ENCODE results near the gene NPR3. TPM values are rescaled to one million over a fixed set of nuclear protein-coding genes. Genes with fewer than 3 reads are reported as not detected.

The NPR3 gene
- total RNA-seq, 1 experiment from 2014 or later, result not detected

- in situ Hi-C loops (cut with HindIII; ENCODE audit: low sequenced_read_pairs), result no loop called here
- no peak for DNase-seq (ENCODE audit: low spot score)
These were observed 41.9 kb downstream of the NPR3 start for GRCh38 chr5:32753051-32753450.

GRCh38 chr5:32753765-32754164 is 42.6 kb downstream of the NPR3 start:
- no peak for DNase-seq (ENCODE audit: low spot score)
- in situ Hi-C loops (cut with HindIII; ENCODE audit: low sequenced_read_pairs), result no loop called here

GRCh38 chr5:32754284-32754683 is 43.2 kb downstream of the NPR3 start:
- DNase-seq (ENCODE audit: low spot score), result no peak
- in situ Hi-C loops (cut with HindIII; ENCODE audit: low sequenced_read_pairs), result no loop called here

- in situ Hi-C loops (cut with HindIII; ENCODE audit: low sequenced_read_pairs), result no loop called here
- no peak for DNase-seq (ENCODE audit: low spot score)
These were observed 49.0 kb downstream of the NPR3 start for GRCh38 chr5:32760091-32760509.

- no peak for DNase-seq (ENCODE audit: low spot score)
- in situ Hi-C loops (cut with HindIII; ENCODE audit: low sequenced_read_pairs), result no loop called here
These were observed 54.1 kb downstream of the NPR3 start for GRCh38 chr5:32765266-32765665.

- DNase-seq (ENCODE audit: low spot score), result no peak
- in situ Hi-C loops (cut with HindIII; ENCODE audit: low sequenced_read_pairs), result no loop called here
These were observed 56.9 kb downstream of the NPR3 start for GRCh38 chr5:32767948-32768467.

GRCh38 chr5:32769711-32770110 is 58.6 kb downstream of the NPR3 start:
- no peak for DNase-seq (ENCODE audit: low spot score)
- in situ Hi-C loops (cut with HindIII; ENCODE audit: low sequenced_read_pairs), result no loop called here

- no peak for DNase-seq (ENCODE audit: low spot score)
- in situ Hi-C loops (cut with HindIII; ENCODE audit: low sequenced_read_pairs), result no loop called here
These were observed 59.3 kb downstream of the NPR3 start for GRCh38 chr5:32770444-32770843.

- no peak for DNase-seq (ENCODE audit: low spot score)
- in situ Hi-C loops (cut with HindIII; ENCODE audit: low sequenced_read_pairs), result no loop called here
These were observed 59.9 kb downstream of the NPR3 start for GRCh38 chr5:32771037-32771436.

- DNase-seq (ENCODE audit: low spot score), result no peak
- in situ Hi-C loops (cut with HindIII; ENCODE audit: low sequenced_read_pairs), result no loop called here
These were observed 62.8 kb downstream of the NPR3 start for GRCh38 chr5:32773944-32774343.

GRCh38 chr5:32776200-32776599 is 65.1 kb downstream of the NPR3 start:
- in situ Hi-C loops (cut with HindIII; ENCODE audit: low sequenced_read_pairs), result no loop called here

GRCh38 chr5:32777222-32777621 is 66.1 kb downstream of the NPR3 start:
- in situ Hi-C loops (cut with HindIII; ENCODE audit: low sequenced_read_pairs), result no loop called here
- DNase-seq (ENCODE audit: low spot score), result no peak

More at GRCh38 chr5:32776200-32776599, 65.1 kb downstream of the NPR3 start:
- DNase-seq (ENCODE audit: low spot score), result no peak

- in situ Hi-C loops (cut with HindIII; ENCODE audit: low sequenced_read_pairs), result no loop called here
- no peak for DNase-seq (ENCODE audit: low spot score)
These were observed 66.6 kb downstream of the NPR3 start for GRCh38 chr5:32777733-32778132.

GRCh38 chr5:32778403-32778802 is 67.3 kb downstream of the NPR3 start:
- no peak for DNase-seq (ENCODE audit: low spot score)
- in situ Hi-C loops (cut with HindIII; ENCODE audit: low sequenced_read_pairs), result no loop called here

GRCh38 chr5:32779754-32780415 is 68.8 kb downstream of the NPR3 start:
- in situ Hi-C loops (cut with HindIII; ENCODE audit: low sequenced_read_pairs), result no loop called here
- DNase-seq (ENCODE audit: low spot score), result no peak

GRCh38 chr5:32780508-32780919 is 69.4 kb downstream of the NPR3 start:
- in situ Hi-C loops (cut with HindIII; ENCODE audit: low sequenced_read_pairs), result no loop called here
- DNase-seq (ENCODE audit: low spot score), result no peak

- no peak for DNase-seq (ENCODE audit: low spot score)
- in situ Hi-C loops (cut with HindIII; ENCODE audit: low sequenced_read_pairs), result no loop called here
These were observed 72.5 kb downstream of the NPR3 start for GRCh38 chr5:32783661-32784060.

GRCh38 chr5:32785611-32786254 is 74.6 kb downstream of the NPR3 start:
- in situ Hi-C loops (cut with HindIII; ENCODE audit: low sequenced_read_pairs), result no loop called here
- DNase-seq (ENCODE audit: low spot score), result no peak

- no peak for DNase-seq (ENCODE audit: low spot score)
- in situ Hi-C loops (cut with HindIII; ENCODE audit: low sequenced_read_pairs), result no loop called here
These were observed 75.2 kb downstream of the NPR3 start for GRCh38 chr5:32786311-32786710.

GRCh38 chr5:32790411-32790951 is 79.4 kb downstream of the NPR3 start:
- in situ Hi-C loops (cut with HindIII; ENCODE audit: low sequenced_read_pairs), result no loop called here
- DNase-seq (ENCODE audit: low spot score), result no peak

Data from G401 (cell line).